ENCODE measurements around the gene ROBO1.

Gene ROBO1

GRCh38 chr3:79257791-79258190 lies 510.0 kb downstream of the ROBO1 start:
- TF ChIP-seq EZH2phosphoT487 (conservative IDR thresholded peaks at IDR 0.05; ENCODE audit: low read length): no peak
- no peak for TF ChIP-seq CTCF (IDR thresholded peaks at IDR 0.05; ENCODE audit: insufficient read depth, low read length, poor library complexity, severe bottlenecking)

DNA sequence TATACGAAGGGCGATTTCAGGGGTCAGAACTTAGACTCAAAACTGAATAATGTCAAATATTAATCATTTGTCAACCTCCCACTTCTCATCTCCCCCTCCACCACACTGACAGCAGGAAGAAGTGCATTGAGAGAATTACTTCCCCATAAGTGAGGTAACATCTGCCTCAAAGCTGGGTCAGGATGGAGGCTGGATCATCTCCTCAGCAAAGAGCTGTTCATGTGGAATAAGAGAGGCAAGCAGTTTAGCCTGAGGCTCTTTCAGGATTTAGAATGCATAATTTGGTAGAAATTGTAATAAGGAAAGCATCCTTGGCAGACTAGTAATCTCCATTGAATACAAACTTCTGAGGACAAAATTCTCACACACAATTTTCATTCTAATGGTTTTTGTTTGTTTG lies 512.1 kb downstream of the ROBO1 start:
- Histone ChIP-seq H3F3A (ENCODE audit: insufficient read depth) (no peaks in the 10 kb centered on the region), H4K20me1 (ENCODE audit: low read depth, low read length) (no peaks in the 10 kb centered on the region), H2AFZ (ENCODE audit: low read depth, low read length, severe bottlenecking) (no peak overlapping the region), H3K9me3 (ENCODE audit: insufficient read depth, low read length) (no peaks in the 10 kb centered on the region), H3K9me2 (replicated peaks; ENCODE audit: insufficient read depth, low read length) (no peaks in the 10 kb centered on the region), H3K4me2 (ENCODE audit: low read depth, low read length, poor library complexity, severe bottlenecking) (no peak overlapping the region), H3K27me3 (ENCODE audit: low read length) (no peaks in the 10 kb centered on the region), H3K27ac (ENCODE audit: low read depth, low read length) (no peak overlapping the region), H3K9ac (ENCODE audit: low read length) (no peak overlapping the region), H3K4me3 (ENCODE audit: insufficient read depth, low read length, poor library complexity, severe bottlenecking) (no peak overlapping the region), H3K36me3 (ENCODE audit: low read length) (no peaks in the 10 kb centered on the region), H3K79me2 (ENCODE audit: insufficient read depth, low read length) (no peaks in the 10 kb centered on the region)
- TF ChIP-seq CTCF (IDR thresholded peaks at IDR 0.05; ENCODE audit: insufficient read depth, low read length, poor library complexity, severe bottlenecking): no peak
- TF ChIP-seq EZH2phosphoT487 (conservative IDR thresholded peaks at IDR 0.05; ENCODE audit: low read length): no peak

More at GRCh38 chr3:79257791-79258190, 510.0 kb downstream of the ROBO1 start:
- H3K4me2 ChIP-seq (ENCODE audit: low read depth, low read length, poor library complexity, severe bottlenecking): no peak overlapping the region
- H3K4me3 ChIP-seq (ENCODE audit: insufficient read depth, low read length, poor library complexity, severe bottlenecking): no peak overlapping the region
- H3K79me2 ChIP-seq (ENCODE audit: insufficient read depth, low read length): no peaks in the 10 kb centered on the region
- H3K27me3 ChIP-seq (ENCODE audit: low read length): no peaks in the 10 kb centered on the region
- H3K27ac ChIP-seq (ENCODE audit: low read depth, low read length): no peak overlapping the region
- no peaks in the 10 kb centered on the region for H3K9me2 ChIP-seq (replicated peaks; ENCODE audit: insufficient read depth, low read length)
- no peak overlapping the region for H3K9ac ChIP-seq (ENCODE audit: low read length)
- no peaks in the 10 kb centered on the region for H4K20me1 ChIP-seq (ENCODE audit: low read depth, low read length)
- H2AFZ ChIP-seq (ENCODE audit: low read depth, low read length, severe bottlenecking): no peak overlapping the region
- H3K36me3 ChIP-seq (ENCODE audit: low read length): no peaks in the 10 kb centered on the region
- no peaks in the 10 kb centered on the region for H3F3A ChIP-seq (ENCODE audit: insufficient read depth)
- H3K9me3 ChIP-seq (ENCODE audit: insufficient read depth, low read length): no peaks in the 10 kb centered on the region

DNA sequence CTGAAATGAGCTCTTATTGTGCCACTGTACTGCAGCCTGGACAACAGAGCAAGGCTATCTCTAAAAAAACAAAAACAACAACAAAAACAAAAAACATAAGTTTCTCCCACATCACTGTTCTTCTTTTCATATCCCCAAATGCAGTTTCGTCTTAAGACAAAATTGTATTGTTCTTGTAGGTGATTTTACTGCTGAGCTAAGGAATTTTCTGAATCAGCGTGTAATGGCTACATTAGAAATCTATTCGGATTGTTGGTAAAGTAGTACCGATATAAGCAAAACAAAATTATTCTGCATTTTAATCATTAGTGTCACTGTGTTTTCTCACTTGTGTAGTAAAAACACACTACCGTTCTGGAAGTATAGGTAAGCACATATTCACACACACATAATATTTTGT lies 512.5 kb downstream of the ROBO1 start:
- no peak overlapping the region for H3K9ac ChIP-seq (ENCODE audit: low read length)
- H3K79me2 ChIP-seq (ENCODE audit: insufficient read depth, low read length): no peaks in the 10 kb centered on the region
- no peak overlapping the region for H2AFZ ChIP-seq (ENCODE audit: low read depth, low read length, severe bottlenecking)
- H3K27ac ChIP-seq (ENCODE audit: low read depth, low read length): no peak overlapping the region
- H3K4me3 ChIP-seq (ENCODE audit: insufficient read depth, low read length, poor library complexity, severe bottlenecking): no peak overlapping the region
- no peaks in the 10 kb centered on the region for H3K36me3 ChIP-seq (ENCODE audit: low read length)
- no peaks in the 10 kb centered on the region for H3K9me2 ChIP-seq (replicated peaks; ENCODE audit: insufficient read depth, low read length)
- TF ChIP-seq EZH2phosphoT487 (conservative IDR thresholded peaks at IDR 0.05; ENCODE audit: low read length) (no peak), CTCF (IDR thresholded peaks at IDR 0.05; ENCODE audit: insufficient read depth, low read length, poor library complexity, severe bottlenecking) (no peak)
- no peaks in the 10 kb centered on the region for H3F3A ChIP-seq (ENCODE audit: insufficient read depth)
- no peaks in the 10 kb centered on the region for H3K9me3 ChIP-seq (ENCODE audit: insufficient read depth, low read length)
- H4K20me1 ChIP-seq (ENCODE audit: low read depth, low read length): no peaks in the 10 kb centered on the region
- no peaks in the 10 kb centered on the region for H3K27me3 ChIP-seq (ENCODE audit: low read length)
- no peak overlapping the region for H3K4me2 ChIP-seq (ENCODE audit: low read depth, low read length, poor library complexity, severe bottlenecking)
